GM18951 (cell line): ENCODE results near the gene PLEKHG2.

Experiments
- POLR2A ChIP-seq: IDR thresholded peaks from 4 replicates; pipeline ENCODE4 v1.6.1; 2011; ENCODE audit warnings: mild to moderate bottlenecking; ENCODE audit not compliant: insufficient read length, insufficient read depth; ENCODE audit errors: extremely low read depth
- in situ Hi-C: fragments of 300-500 bp; cut with MboI; formaldehyde crosslinking; loops from one replicate; pipeline ENCODE4 v1.12.0; 2022; ENCODE audit warnings: low sequenced_read_pairs, mixed read lengths, inconsistent platforms; ENCODE audit not compliant: unreplicated experiment

The PLEKHG2 gene

DNA sequence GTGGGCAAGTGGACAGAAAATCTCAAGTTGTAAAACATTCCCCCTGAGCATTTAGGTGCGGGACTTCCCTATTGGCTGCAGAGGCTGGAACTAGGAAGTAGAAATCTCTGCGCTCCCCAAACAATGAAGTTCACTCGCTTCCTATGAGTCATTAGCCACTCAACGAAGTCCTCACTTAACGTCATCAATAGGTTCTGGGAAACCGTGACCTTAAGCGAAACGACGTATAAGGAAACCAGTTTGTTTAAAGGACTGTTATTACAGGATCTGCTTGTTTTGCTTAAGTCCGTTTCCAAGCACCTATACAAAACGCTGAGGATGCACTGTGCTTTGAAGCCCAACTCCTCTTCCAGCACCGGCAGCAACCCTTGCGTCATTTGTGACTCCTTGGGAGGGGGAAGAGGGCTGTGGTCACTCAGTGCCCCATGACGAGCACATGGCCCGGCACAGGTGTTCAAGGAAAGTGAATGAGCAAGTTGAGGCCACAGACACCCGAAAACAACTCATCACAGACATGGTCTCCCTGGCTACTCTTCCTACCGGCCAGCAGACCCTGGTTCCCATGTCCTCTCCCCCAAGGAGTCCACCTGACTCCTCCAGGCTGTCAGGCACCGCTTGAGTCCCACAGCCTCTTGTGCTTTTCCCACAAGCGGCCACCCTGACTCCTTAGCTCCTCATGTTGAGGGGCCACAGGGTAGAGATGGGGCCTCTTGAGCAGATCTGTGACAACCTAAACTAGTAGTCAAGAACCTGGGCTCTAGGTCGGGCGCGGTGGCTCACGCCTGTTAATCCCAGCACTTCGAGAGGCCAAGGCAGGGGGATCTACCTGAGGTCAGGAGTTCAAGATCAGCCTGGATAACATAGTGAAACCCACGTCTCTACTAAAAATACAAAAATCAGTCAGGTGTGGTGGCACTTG, 18.5 kb downstream of the PLEKHG2 start:
- TF ChIP-seq POLR2A: peak; percentile 35
- in situ Hi-C loops: no loop called here

DNA sequence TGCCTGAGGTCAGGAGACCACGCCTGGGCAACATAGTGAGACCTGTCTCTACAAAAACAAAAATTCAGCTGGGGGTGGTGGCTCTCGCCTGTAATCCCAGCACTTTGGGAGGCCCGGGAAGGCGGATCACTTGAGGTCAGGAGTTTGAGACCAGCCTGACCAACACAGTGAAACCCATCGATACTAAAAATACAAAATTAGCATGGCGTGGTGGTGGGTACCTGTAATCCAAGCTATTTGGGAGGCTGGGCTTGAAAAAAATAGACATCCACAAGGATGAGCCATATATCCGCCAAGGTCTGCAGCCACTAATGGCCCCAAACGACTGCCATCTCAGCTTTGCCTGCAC, 20.2 kb downstream of the PLEKHG2 start:
- TF ChIP-seq POLR2A: peak; percentile 38
- in situ Hi-C loops: no loop called here

DNA sequence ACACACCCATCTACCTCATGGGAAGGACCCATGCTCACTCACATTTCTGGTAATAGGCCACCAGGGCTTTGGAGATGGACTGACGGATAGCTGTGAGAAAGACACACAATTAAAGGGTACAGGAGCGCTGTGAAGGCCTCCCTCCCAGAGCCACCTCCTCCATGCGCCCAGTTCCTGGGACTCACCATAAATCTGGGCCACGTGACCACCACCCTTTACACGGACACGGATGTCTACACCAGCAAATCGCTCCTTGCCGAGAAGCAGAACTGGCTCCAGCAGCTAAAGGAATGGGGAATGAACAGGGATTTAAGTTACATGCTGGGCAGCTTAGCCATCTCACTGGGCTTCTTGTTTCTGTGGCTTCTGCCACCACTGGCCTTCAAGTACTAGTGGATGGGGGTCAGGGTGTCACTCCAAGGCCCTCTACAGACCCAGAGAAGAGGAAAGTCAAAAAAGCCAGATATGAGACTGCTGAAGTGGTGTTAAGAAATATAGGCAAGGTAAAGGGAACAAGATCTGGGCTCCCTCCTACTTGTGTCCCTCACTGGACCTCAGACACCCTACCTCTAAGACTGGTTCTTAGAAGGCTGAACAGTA, 21.1 kb downstream of the PLEKHG2 start:
- in situ Hi-C loops: no loop called here

DNA sequence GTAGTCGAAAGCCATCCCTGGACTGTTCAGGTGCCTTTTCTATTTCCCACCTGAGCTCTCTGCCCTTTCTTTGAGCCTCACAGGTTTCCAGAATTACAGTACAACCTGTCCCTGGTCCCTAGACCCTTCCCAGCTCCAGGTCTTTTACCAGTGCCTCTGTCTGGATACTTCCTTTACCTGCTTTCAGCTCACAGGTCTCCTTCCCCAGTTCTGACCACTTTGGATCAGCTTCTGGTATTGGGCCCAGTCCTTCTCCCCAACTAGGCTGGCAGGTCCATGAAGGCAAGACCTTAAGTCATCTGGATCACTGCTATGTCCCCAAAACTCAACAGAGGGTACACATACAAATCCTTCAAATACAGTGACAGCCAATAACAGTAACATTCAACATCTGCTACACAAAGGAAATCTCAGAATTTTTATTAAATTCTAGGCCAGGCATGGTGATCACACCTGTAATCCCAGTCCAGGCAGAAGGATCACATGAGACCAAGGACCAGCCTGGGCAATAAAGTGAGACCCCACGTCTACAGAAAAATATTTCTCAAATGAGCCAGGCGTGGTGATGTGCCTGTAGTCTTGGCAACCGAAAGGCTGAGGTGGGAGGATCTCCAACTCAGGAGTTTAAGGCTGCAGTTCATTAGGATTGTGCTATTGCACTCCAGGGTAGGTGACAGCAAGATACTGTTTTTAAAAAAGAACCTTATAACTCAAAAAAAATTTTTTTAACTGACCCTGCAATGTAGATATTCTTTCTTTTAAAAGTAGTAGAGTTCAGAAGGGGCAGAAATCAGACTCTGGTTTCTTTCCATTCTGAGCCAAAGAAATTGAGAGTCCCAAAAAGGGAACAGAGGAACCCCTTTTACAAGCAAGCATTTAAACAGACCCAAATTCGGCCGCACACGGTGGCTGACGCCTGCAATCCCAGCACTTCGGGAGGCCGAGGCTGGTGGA, 21.9 kb downstream of the PLEKHG2 start:
- in situ Hi-C loops: no loop called here
- TF ChIP-seq POLR2A: no peak

More for the DNA sequence above, 21.1 kb downstream of the PLEKHG2 start:
- no peak for TF ChIP-seq POLR2A

DNA sequence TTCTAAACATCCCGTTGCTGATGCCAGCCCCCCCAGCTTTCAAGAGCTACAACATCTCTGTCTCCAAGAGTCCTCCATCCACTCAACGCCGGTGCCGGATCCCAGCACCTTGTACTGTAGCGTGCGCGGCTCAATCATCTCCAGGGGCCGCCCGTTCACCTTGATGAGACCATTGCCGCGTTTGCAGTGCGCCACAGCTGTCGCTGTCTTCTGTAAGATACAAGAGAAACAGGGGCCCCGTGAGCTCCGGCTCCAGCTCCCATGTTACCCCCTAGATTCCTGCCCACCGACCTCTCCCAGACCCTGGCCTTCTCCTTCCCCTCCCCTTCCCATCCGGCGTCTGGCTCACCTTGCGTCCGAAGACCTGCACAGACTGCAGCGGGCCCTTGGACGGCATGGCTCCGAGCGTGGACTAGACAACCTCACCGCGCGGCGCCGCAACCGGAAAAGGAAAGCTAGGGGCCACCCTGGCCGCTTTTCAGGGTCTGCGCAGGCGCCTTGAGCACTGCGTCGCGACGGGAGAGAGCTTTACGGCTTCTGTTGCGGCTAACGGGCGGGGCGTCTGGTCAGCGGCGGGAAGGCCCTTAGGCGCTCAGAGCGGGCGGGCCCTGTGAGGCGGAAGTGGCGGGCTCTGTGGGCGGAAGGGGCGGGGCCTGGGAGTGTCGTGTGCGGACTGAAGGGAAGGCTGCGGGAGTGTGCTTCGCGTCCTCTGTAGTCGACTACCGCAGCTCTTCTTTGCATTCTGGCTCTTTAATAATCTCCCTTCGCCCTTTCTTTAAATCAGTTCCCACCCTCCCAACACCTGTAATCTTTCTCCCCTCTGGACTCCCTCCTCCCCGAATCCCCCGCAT, 23.3 kb downstream of the PLEKHG2 start, which contains the start of gene RPS16:
TSS of gene RPS16 (minus strand) at position 451 of the 851 bp plus-strand sequence. CDS start at position 397, 54 bp downstream.
- in situ Hi-C loops: no loop called here
- peak; percentile 98 for TF ChIP-seq POLR2A

DNA sequence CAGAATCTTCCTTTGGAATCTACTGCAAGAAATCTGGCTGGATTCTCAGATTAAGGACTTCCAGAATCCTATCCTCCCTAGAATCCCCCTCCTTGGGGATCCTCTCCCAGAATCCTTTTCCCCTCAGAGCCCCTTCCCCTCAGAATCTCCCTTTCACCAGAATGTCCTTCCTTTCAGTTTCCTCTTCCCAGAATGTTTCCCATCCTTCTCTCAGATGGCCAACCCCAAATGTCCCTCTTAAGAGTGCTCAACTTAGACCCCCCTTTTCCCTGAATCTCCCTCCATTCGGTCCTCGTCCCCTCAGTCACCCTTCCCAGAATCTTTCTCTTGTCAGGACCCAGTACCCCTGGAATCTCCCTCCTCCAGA, 23.9 kb downstream of the PLEKHG2 start:
- in situ Hi-C loops: no loop called here
- TF ChIP-seq POLR2A: no peak

DNA sequence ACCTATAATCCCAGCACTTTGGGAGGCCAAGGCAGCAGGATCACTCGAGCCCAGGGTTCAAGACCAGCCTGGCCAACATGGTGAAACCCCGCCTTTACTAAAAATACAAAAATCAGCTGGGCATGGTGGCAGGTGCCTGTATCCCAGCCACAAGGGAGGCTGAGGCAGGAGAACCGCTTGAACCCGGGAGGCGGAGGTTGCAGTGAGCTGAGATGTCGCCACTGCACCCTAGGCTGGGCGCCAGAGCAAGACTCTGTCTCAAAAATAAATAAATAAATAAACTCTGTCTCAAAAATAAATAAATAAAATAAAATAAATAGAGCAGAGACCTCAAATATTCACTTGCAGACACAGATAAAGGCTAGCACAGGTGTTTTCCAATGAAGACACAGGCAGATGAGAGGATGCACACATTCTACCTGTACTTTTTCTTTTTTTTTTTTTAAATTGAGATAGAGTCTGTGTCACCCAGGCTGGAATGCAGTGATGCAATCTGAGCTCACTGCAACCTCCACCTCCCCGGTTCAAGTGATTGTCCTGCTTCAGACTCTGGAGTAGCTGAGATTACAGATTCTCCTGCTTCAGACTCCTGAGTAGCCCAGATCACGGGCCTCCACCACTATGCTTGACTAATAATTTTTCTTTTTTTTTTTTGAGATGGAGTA, 25.9 kb downstream of the PLEKHG2 start:
- in situ Hi-C loops: no loop called here
- TF ChIP-seq POLR2A: no peak

DNA sequence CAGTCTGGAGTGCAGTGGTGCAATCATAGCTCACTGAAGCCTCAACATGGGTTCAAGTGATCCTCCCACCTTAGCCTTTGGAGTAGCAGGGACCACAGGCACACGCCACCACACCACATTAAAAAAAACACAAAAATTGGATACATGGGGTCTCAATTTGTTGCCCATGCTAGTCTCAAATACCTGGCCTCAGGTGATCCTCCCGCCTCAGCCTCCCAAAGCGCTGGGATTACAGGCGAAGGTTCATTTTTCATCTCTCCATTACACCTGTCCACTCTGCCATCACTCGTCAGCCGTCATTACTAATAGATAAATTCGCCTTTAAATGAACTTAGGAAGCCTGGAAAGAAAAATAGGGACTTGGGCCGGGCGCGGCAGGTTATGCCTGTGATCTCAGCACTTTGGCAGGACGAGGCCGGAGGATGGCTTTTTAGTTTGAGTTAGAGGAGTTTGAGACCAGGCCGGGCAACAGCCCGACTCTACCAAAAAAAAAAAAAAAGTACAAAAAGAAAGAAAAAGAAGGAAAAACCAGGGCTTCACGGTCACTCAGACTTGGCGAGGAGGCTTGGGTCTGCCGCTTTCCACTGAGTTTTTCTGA, 32.2 kb downstream of the PLEKHG2 start:
- no peak for TF ChIP-seq POLR2A
- in situ Hi-C loops: no loop called here

DNA sequence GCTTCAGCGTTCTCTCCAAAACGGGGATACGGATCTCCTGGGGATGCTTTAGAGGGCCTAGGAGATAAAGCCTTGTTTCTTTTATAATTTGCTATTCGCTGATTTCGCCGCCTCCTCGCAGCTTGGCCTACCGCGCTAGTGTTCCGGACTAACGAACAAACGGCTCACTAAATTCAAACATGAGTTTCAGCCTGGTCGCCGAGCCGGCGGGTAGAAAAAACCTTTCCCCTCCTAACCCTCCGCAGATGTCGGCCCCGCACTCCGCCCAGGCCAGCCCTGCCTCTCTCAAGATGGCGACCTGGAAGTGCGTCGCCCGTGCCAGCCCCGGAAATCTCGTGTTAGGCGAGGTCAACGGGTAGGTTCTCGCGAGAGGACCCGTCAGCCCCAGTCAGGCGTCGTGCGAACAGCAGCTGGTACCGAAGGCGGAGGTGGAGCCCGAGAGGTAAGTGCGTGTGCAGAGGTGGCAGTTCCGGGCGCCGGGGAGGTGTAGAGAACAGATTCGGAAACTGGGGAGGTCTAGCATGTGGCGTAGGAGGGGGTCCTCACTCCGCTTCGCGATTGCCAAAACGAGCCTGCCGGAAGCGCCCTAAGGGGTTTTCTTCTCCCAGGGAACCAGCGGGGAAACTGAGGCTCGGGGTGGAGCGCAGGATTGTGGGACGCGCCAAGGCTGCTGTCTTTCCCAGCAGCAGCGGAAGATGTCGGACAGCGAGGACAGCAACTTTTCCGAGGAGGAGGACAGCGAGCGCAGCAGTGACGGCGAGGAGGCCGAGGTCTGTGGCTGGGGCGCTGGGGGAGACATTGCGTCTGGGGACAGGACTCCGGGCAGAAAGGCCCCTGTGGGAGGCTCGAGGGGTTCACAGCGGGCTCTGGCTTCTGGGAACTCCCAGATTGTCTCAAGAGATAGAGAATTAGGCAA, 33.0 kb downstream of the PLEKHG2 start, which contains the start of gene SUPT5H:
TSS of gene SUPT5H (plus strand) at position 387 of the 916 bp plus-strand sequence. CDS start at position 696, 309 bp downstream.
- in situ Hi-C loops: no loop called here
- peak; percentile 89 for TF ChIP-seq POLR2A

DNA sequence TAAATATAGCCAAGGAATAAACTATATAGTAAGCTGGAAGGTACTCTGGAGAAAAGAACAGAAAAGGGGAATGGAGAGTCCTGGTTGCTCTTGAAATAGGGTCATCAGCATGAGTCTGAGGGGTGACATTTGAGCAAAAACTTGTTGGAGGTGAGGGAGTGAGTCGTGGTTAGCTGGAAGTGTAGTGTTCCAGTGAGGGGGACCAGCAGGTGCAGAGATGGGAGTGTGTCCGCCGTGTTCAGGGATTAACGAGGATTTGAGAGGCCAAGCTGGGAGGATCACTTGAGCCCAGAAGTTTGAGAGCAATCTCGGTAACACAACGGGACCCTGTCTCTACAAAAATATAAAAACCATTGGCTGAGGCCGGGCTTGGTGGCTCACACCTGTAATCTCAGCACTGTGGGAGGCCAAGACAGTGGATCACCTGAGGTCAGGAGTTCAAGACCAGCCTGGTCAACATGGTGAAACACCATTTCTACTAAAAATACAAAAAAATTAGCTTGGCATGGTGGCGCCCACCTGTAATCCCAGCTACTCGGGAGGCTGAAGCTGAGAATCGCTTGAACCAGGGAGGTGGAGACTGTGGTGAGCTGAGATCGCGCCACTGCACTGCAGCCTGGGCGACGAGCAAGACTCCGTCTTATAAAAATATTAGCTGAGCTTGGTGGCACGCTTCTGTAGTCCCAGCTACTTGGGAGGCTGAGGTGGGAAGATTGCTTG, 34.1 kb downstream of the PLEKHG2 start:
- in situ Hi-C loops: no loop called here
- no peak for TF ChIP-seq POLR2A

DNA sequence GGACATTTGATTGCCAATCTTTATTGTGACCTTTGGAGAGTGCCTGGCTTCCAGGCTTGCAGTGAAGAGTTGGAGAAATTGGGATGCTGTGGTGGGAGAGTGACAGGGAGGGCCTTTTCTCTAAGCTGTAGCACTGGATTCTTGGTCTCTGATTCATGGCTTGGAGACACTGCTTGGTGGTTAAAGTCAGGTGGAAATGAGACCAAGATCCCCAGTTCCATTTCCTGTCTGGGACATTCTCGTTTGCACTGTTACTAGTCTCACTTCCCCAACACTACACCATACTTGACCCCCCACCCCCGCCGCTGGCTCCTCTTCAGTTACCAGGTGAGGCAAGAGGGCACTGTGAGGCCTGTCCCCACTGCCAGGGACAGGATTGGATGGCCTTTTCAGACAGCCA, 35.8 kb downstream of the PLEKHG2 start:
- in situ Hi-C loops: no loop called here
- no peak for TF ChIP-seq POLR2A
